ENCODE measurements around the gene FPR3.

Gene FPR3

DNA sequence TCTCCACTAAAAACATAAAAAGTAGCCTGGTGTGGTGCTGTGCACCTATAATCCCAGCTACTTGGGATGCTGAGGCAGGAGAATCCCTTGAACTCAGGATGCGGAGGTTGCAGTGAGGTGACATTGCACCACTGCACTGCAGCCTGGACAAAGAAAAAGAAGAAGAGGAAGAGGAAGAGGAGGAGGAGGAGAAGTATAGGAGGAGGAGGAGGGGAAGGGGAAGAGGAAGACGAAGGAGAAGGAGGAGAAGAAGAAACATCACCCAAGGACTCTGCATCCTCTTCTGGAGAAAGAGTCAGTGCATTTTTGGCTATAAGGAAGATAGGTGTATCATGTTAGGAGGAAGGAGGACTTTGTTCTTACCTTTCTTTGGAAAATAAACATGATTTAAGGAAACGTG lies 13.0 kb upstream of the FPR3 start:
- DNase-seq, result no peak
- no peaks in the 10 kb centered on the region for H3K36me3 ChIP-seq (ENCODE audit: control insufficient read depth, insufficient read depth, low read length)
- no peaks in the 10 kb centered on the region for H3K27me3 ChIP-seq (replicated peaks; ENCODE audit: control insufficient read depth, insufficient read depth, low read length, poor library complexity, severe bottlenecking)
- no peaks in the 10 kb centered on the region for H3K9me3 ChIP-seq (ENCODE audit: control insufficient read depth, low read length)
- no peak overlapping the region for H3K4me3 ChIP-seq (ENCODE audit: insufficient read depth, low read depth, low read length, poor library complexity, severe bottlenecking)
- H3K27ac ChIP-seq (ENCODE audit: insufficient read depth, low read length, poor library complexity, severe bottlenecking), result no peak overlapping the region
- H3K4me1 ChIP-seq (ENCODE audit: control insufficient read depth, insufficient read depth, low read length, poor library complexity, severe bottlenecking), result no peaks in the 10 kb centered on the region

DNA sequence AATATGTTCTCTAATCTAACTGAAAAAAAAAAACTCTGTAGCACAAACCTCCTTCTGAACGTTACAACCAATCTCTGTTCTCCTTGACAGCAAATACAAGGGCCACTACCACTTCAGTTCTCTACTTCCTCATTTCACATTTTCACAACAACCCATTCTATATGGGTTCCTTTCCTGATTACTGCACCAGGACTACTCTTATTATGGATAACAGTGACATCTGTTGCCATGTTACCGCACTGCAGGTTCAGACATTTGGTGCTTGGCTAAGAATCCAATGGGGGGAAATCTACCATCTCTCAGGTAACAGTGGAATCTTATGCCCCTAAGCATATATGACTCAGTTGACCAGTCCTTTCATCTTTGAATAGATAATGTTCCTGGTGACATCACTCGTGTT lies 11.6 kb upstream of the FPR3 start:
- no peaks in the 10 kb centered on the region for H3K36me3 ChIP-seq (ENCODE audit: control insufficient read depth, insufficient read depth, low read length)
- no peaks in the 10 kb centered on the region for H3K27me3 ChIP-seq (replicated peaks; ENCODE audit: control insufficient read depth, insufficient read depth, low read length, poor library complexity, severe bottlenecking)
- no peak for DNase-seq
- no peak overlapping the region for H3K4me3 ChIP-seq (ENCODE audit: insufficient read depth, low read depth, low read length, poor library complexity, severe bottlenecking)
- no peaks in the 10 kb centered on the region for H3K4me1 ChIP-seq (ENCODE audit: control insufficient read depth, insufficient read depth, low read length, poor library complexity, severe bottlenecking)
- H3K27ac ChIP-seq (ENCODE audit: insufficient read depth, low read length, poor library complexity, severe bottlenecking), result no peak overlapping the region
- H3K9me3 ChIP-seq (ENCODE audit: control insufficient read depth, low read length), result no peaks in the 10 kb centered on the region

DNA sequence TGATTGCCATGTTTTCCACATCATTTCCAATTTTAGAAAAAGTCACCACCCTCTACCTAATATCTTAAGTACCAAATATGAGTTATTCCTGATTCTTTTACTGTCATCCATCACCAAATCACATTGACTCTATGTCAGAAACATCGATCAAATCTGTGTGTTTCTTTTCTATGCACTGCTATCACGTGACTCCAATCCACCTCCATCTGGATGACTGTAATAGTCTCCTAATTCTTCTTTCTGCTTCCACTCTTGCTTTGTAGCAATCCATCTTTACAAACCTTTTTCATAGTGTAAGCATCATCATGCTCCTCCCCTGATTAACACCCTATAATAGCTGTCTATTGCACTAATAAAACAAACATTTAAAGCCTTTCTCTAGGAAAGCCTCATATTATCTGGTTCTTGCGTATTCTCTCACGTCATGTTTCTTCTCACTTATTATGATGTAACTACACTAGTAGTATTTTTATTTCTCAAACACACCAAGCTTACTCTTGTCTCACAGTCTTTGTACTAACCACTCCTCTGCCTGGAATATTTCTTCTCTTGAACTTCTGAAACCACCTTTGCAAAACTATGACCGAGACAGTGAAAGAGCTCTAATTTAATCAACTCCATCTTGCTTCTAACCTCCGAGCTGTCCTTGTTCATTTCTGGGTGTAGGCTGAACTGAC lies 10.7 kb upstream of the FPR3 start:
- H3K9me3 ChIP-seq (ENCODE audit: control insufficient read depth, low read length), result no peaks in the 10 kb centered on the region
- no peaks in the 10 kb centered on the region for H3K36me3 ChIP-seq (ENCODE audit: control insufficient read depth, insufficient read depth, low read length)
- H3K4me1 ChIP-seq (ENCODE audit: control insufficient read depth, insufficient read depth, low read length, poor library complexity, severe bottlenecking), result no peaks in the 10 kb centered on the region
- H3K27me3 ChIP-seq (replicated peaks; ENCODE audit: control insufficient read depth, insufficient read depth, low read length, poor library complexity, severe bottlenecking), result no peaks in the 10 kb centered on the region
- no peak for DNase-seq
- H3K27ac ChIP-seq (ENCODE audit: insufficient read depth, low read length, poor library complexity, severe bottlenecking), result no peak overlapping the region
- H3K4me3 ChIP-seq (ENCODE audit: insufficient read depth, low read depth, low read length, poor library complexity, severe bottlenecking), result no peak overlapping the region

GRCh38 chr19:51784922-51785690 lies 9.9 kb upstream of the FPR3 start:
- no peak overlapping the region for H3K4me3 ChIP-seq (ENCODE audit: insufficient read depth, low read depth, low read length, poor library complexity, severe bottlenecking)
- no peaks in the 10 kb centered on the region for H3K27me3 ChIP-seq (replicated peaks; ENCODE audit: control insufficient read depth, insufficient read depth, low read length, poor library complexity, severe bottlenecking)
- no peaks in the 10 kb centered on the region for H3K4me1 ChIP-seq (ENCODE audit: control insufficient read depth, insufficient read depth, low read length, poor library complexity, severe bottlenecking)
- no peak for DNase-seq
- H3K27ac ChIP-seq (ENCODE audit: insufficient read depth, low read length, poor library complexity, severe bottlenecking), result no peak overlapping the region
- H3K9me3 ChIP-seq (ENCODE audit: control insufficient read depth, low read length), result no peaks in the 10 kb centered on the region
- H3K36me3 ChIP-seq (ENCODE audit: control insufficient read depth, insufficient read depth, low read length), result no peaks in the 10 kb centered on the region

DNA sequence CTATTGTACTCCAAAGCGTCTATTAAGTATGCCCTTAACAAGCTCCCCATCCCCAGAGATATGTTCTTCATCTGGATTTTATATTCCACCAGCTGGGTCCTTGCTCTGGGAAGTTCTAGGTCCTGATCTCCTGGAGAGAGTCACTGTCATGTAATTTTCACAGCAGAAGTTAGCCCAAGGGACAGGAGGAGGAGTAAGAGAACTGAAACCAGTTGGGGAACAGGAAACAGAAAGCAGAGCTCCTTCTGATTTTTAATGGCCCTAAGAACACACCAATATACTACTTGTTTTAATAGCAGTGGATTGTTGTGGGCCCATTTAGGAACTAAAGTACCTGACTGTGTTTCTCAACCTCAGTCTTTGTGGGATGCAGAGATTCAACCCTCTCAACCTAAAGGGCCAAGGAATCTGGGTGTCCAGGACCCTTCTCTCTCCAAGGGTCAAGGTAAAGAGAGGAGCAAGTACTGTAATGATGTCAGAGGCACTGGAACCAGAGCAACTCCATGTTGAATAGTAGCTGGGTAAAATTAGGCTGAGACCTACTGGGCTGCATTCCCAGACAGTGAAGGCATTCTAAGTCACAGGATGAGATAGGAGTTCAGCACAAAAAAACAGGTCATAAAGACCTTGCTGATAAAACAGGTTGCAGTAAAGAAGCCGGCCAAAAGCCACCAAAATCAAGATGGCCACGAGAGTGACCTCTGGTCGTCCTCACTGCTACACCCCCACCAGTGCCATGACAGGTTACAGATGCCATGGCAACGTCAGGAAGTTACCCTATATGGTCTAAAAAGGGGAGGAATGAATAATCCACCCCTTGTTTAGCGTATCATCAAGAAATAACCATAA lies 8.1 kb upstream of the FPR3 start:
- H3K9me3 ChIP-seq (ENCODE audit: control insufficient read depth, low read length), result no peaks in the 10 kb centered on the region
- H3K4me3 ChIP-seq (ENCODE audit: insufficient read depth, low read depth, low read length, poor library complexity, severe bottlenecking), result no peak overlapping the region
- H3K27ac ChIP-seq (ENCODE audit: insufficient read depth, low read length, poor library complexity, severe bottlenecking), result no peak overlapping the region
- DNase-seq, result no peak
- H3K36me3 ChIP-seq (ENCODE audit: control insufficient read depth, insufficient read depth, low read length), result no peaks in the 10 kb centered on the region
- H3K4me1 ChIP-seq (ENCODE audit: control insufficient read depth, insufficient read depth, low read length, poor library complexity, severe bottlenecking), result no peaks in the 10 kb centered on the region
- no peaks in the 10 kb centered on the region for H3K27me3 ChIP-seq (replicated peaks; ENCODE audit: control insufficient read depth, insufficient read depth, low read length, poor library complexity, severe bottlenecking)

DNA sequence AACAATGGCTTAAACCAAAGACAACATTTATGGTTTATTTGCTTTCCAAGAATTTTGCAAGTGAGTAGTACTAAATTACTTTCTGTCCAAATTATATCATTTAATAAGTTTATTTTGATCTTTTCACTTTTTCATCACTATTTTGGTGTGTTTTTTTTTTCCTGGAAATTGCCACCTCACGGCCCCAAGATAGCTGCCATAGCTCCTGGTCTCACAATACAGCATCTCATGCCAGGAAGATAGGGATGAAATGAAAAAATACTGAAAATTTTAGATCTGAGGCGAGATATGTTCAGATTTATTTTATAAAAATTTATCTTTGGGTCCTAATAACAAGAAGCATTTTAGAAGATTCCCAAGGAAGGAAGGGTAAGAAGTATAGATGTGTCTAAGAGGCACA lies 6.9 kb upstream of the FPR3 start:
- Histone ChIP-seq H3K9me3 (ENCODE audit: control insufficient read depth, low read length) (no peaks in the 10 kb centered on the region), H3K27me3 (replicated peaks; ENCODE audit: control insufficient read depth, insufficient read depth, low read length, poor library complexity, severe bottlenecking) (no peaks in the 10 kb centered on the region), H3K4me1 (ENCODE audit: control insufficient read depth, insufficient read depth, low read length, poor library complexity, severe bottlenecking) (no peaks in the 10 kb centered on the region), H3K27ac (ENCODE audit: insufficient read depth, low read length, poor library complexity, severe bottlenecking) (no peak overlapping the region), H3K36me3 (ENCODE audit: control insufficient read depth, insufficient read depth, low read length) (no peaks in the 10 kb centered on the region), H3K4me3 (ENCODE audit: insufficient read depth, low read depth, low read length, poor library complexity, severe bottlenecking) (no peak overlapping the region)
- DNase-seq, result no peak

- no peaks in the 10 kb centered on the region for H3K9me3 ChIP-seq (ENCODE audit: control insufficient read depth, low read length)
- no peak overlapping the region for H3K27ac ChIP-seq (ENCODE audit: insufficient read depth, low read length, poor library complexity, severe bottlenecking)
- no peak overlapping the region for H3K4me3 ChIP-seq (ENCODE audit: insufficient read depth, low read depth, low read length, poor library complexity, severe bottlenecking)
- H3K27me3 ChIP-seq (replicated peaks; ENCODE audit: control insufficient read depth, insufficient read depth, low read length, poor library complexity, severe bottlenecking), result no peaks in the 10 kb centered on the region
- no peak for DNase-seq
- H3K4me1 ChIP-seq (ENCODE audit: control insufficient read depth, insufficient read depth, low read length, poor library complexity, severe bottlenecking), result no peaks in the 10 kb centered on the region
- H3K36me3 ChIP-seq (ENCODE audit: control insufficient read depth, insufficient read depth, low read length), result no peaks in the 10 kb centered on the region
Observed at GRCh38 chr19:51789061-51789795, 5.7 kb upstream of the FPR3 start.

DNA sequence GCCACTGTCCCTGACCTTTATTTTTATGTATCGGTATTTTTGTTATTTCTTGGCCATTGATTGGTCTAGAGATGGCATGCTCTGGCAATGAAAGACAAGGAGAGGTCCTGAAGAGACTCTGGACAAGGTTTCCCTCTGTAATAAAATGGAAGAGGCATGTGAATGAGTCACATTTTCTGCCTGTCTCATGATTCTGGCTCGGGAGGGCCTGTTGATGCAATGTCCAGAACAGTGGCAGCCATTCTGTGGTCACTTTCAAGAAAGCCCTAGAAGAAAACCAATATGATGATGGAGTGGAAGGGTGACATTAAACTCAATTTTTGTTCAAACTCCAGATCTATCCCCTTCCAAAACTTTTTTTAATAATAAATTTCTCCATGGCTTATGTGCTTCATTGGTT lies 2.0 kb upstream of the FPR3 start:
- H3K27me3 ChIP-seq (replicated peaks; ENCODE audit: control insufficient read depth, insufficient read depth, low read length, poor library complexity, severe bottlenecking), result no peaks in the 10 kb centered on the region
- no peaks in the 10 kb centered on the region for H3K9me3 ChIP-seq (ENCODE audit: control insufficient read depth, low read length)
- no peak overlapping the region for H3K27ac ChIP-seq (ENCODE audit: insufficient read depth, low read length, poor library complexity, severe bottlenecking)
- no peaks in the 10 kb centered on the region for H3K4me1 ChIP-seq (ENCODE audit: control insufficient read depth, insufficient read depth, low read length, poor library complexity, severe bottlenecking)
- H3K4me3 ChIP-seq (ENCODE audit: insufficient read depth, low read depth, low read length, poor library complexity, severe bottlenecking), result no peak overlapping the region
- no peaks in the 10 kb centered on the region for H3K36me3 ChIP-seq (ENCODE audit: control insufficient read depth, insufficient read depth, low read length)
- DNase-seq, result no peak

GRCh38 chr19:51793994-51794393 lies 963 bp upstream of the FPR3 start:
- no peak for DNase-seq
- Histone ChIP-seq H3K4me3 (ENCODE audit: insufficient read depth, low read depth, low read length, poor library complexity, severe bottlenecking) (no peak overlapping the region), H3K36me3 (ENCODE audit: control insufficient read depth, insufficient read depth, low read length) (no peaks in the 10 kb centered on the region), H3K4me1 (ENCODE audit: control insufficient read depth, insufficient read depth, low read length, poor library complexity, severe bottlenecking) (no peaks in the 10 kb centered on the region), H3K27ac (ENCODE audit: insufficient read depth, low read length, poor library complexity, severe bottlenecking) (no peak overlapping the region), H3K27me3 (replicated peaks; ENCODE audit: control insufficient read depth, insufficient read depth, low read length, poor library complexity, severe bottlenecking) (no peaks in the 10 kb centered on the region), H3K9me3 (ENCODE audit: control insufficient read depth, low read length) (no peaks in the 10 kb centered on the region)
